ENCODE measurements around the gene UQCC2. TPM values are rescaled to one million over a fixed set of nuclear protein-coding genes. Genes with fewer than 3 reads are reported as not detected.

Gene UQCC2
- total RNA-seq, 1 donor from 2014 or later, result 10.5 TPM

- no peak for DNase-seq (ENCODE audit: low read depth)
Measured at GRCh38 chr6:33676416-33677142, 34.9 kb downstream of the UQCC2 start.

- no peak for DNase-seq (ENCODE audit: low read depth)
Measured at GRCh38 chr6:33675968-33676367, 35.5 kb downstream of the UQCC2 start.

- no peak for DNase-seq (ENCODE audit: low read depth)
Measured at GRCh38 chr6:33673851-33674250, 37.6 kb downstream of the UQCC2 start.

- DNase-seq (ENCODE audit: low read depth), result peak; percentile 95
Measured at GRCh38 chr6:33672808-33673207, 38.7 kb downstream of the UQCC2 start.

- no peak for DNase-seq (ENCODE audit: low read depth)
Measured at GRCh38 chr6:33671744-33672072, 39.8 kb downstream of the UQCC2 start.

GRCh38 chr6:33670971-33671743 is 40.3 kb downstream of the UQCC2 start:
- DNase-seq (ENCODE audit: low read depth), result no peak

- DNase-seq (ENCODE audit: low read depth), result no peak
Measured at GRCh38 chr6:33670086-33670660, 41.3 kb downstream of the UQCC2 start.

- DNase-seq (ENCODE audit: low read depth), result peak; percentile 11
Measured at GRCh38 chr6:33668914-33669313, 42.6 kb downstream of the UQCC2 start.

GRCh38 chr6:33668328-33668727 is 43.2 kb downstream of the UQCC2 start:
- DNase-seq (ENCODE audit: low read depth), result no peak

- DNase-seq (ENCODE audit: low read depth), result no peak
Measured at GRCh38 chr6:33667776-33668175, 43.7 kb downstream of the UQCC2 start.

- DNase-seq (ENCODE audit: low read depth), result no peak
Measured at GRCh38 chr6:33667072-33667471, 44.4 kb downstream of the UQCC2 start.

GRCh38 chr6:33665957-33666356 is 45.5 kb downstream of the UQCC2 start:
- DNase-seq (ENCODE audit: low read depth), result no peak

- DNase-seq (ENCODE audit: low read depth), result no peak
Measured at GRCh38 chr6:33664506-33665057, 46.9 kb downstream of the UQCC2 start.

GRCh38 chr6:33663727-33664449 is 47.6 kb downstream of the UQCC2 start:
- DNase-seq (ENCODE audit: low read depth), result no peak

GRCh38 chr6:33663028-33663427 is 48.5 kb downstream of the UQCC2 start:
- no peak for DNase-seq (ENCODE audit: low read depth)

GRCh38 chr6:33662318-33662717 is 49.2 kb downstream of the UQCC2 start:
- no peak for DNase-seq (ENCODE audit: low read depth)

- no peak for DNase-seq (ENCODE audit: low read depth)
Measured at GRCh38 chr6:33661106-33661838, 50.2 kb downstream of the UQCC2 start.

- DNase-seq (ENCODE audit: low read depth), result no peak
Measured at GRCh38 chr6:33659986-33660385, 51.5 kb downstream of the UQCC2 start.

- DNase-seq (ENCODE audit: low read depth), result no peak
Measured at GRCh38 chr6:33658982-33659689, 52.4 kb downstream of the UQCC2 start.

GRCh38 chr6:33656844-33657243 is 54.7 kb downstream of the UQCC2 start:
- DNase-seq (ENCODE audit: low read depth), result no peak

Data from renal cortical epithelial cell (primary cell).